Measurements from ENCODE around the gene SPIN1. TPM values are rescaled to one million over a fixed set of nuclear protein-coding genes. Genes with fewer than 3 reads are reported as not detected.

Gene SPIN1
- total RNA-seq, 3 donors from 2014 or later (not counting 1 experiment from before 2014, with no cell fraction given): 30.3 to 46.1 (median 39.3) TPM

GRCh38 chr9:88414298-88414697 lies 26.1 kb downstream of the SPIN1 start:
- Histone ChIP-seq H3K27me3 (ENCODE audit: control insufficient read depth, insufficient read depth, low read length) (no peaks in the 10 kb centered on the region), H3K4me3 (ENCODE audit: low read length) (no peak overlapping the region), H3K27ac (ENCODE audit: low read length) (no peak overlapping the region), H3K4me1 (ENCODE audit: control insufficient read depth, insufficient read depth, low read length) (peaks cover 3% of the 10 kb centered on the region), H3K9me3 (ENCODE audit: control insufficient read depth, insufficient read depth, low read length) (peaks cover 21% of the 10 kb centered on the region), H3K36me3 (ENCODE audit: control insufficient read depth, insufficient read depth, low read length) (peaks cover 3% of the 10 kb centered on the region)
- no peaks in the 10 kb centered on the region for H3K27me3 Mint-ChIP-seq (ENCODE audit: low read depth in 2 of 2)
- H3K4me1 Mint-ChIP-seq: peaks cover 31 to 35% of the 10 kb centered on the region in 2 donors
- intact Hi-C loops (cut with micrococcal nuclease): no loop called here
- TF ChIP-seq CTCF (IDR thresholded peaks at IDR 0.05): no peak
- no peak overlapping the region for H3K4me3 Mint-ChIP-seq
- ATAC-seq (no peak), DNase-seq (no peak)
- peaks cover 9% of the 10 kb centered on the region for H3K36me3 Mint-ChIP-seq
- peaks cover 0 to 6% of the 10 kb centered on the region in 2 donors for H3K9me3 Mint-ChIP-seq
- no peak overlapping the region for H3K27ac Mint-ChIP-seq
- WGBS (ENCODE audit: insufficient coverage): 100% methylated on average over 2 of the region's 2 CpGs

- no peak for DNase-seq
- Histone ChIP-seq H3K4me1 (ENCODE audit: control insufficient read depth, insufficient read depth, low read length) (peaks cover 3% of the 10 kb centered on the region), H3K36me3 (ENCODE audit: control insufficient read depth, insufficient read depth, low read length) (peaks cover 9% of the 10 kb centered on the region), H3K9me3 (ENCODE audit: control insufficient read depth, insufficient read depth, low read length) (peaks cover 30% of the 10 kb centered on the region), H3K27me3 (ENCODE audit: control insufficient read depth, insufficient read depth, low read length) (no peaks in the 10 kb centered on the region), H3K27ac (ENCODE audit: low read length) (no peak overlapping the region), H3K4me3 (ENCODE audit: low read length) (no peak overlapping the region)
- peaks cover 15 to 23% of the 10 kb centered on the region in 2 donors for H3K4me1 Mint-ChIP-seq
- intact Hi-C loops (cut with micrococcal nuclease): no loop called here
- peaks cover 13% of the 10 kb centered on the region for H3K36me3 Mint-ChIP-seq
- no peak for TF ChIP-seq CTCF (IDR thresholded peaks at IDR 0.05)
- peaks cover 0 to 6% of the 10 kb centered on the region in 2 donors for H3K9me3 Mint-ChIP-seq
- H3K4me3 Mint-ChIP-seq: no peak overlapping the region
- peak overlapping the region in 1 of 2 donors; percentile 29 for H3K27ac Mint-ChIP-seq
- no peaks in the 10 kb centered on the region for H3K27me3 Mint-ChIP-seq (ENCODE audit: low read depth in 2 of 2)
- 92% methylated on average over 4 of the region's 4 CpGs for WGBS (ENCODE audit: insufficient coverage)
- no peak for ATAC-seq
Observed at GRCh38 chr9:88418025-88418424, 29.8 kb downstream of the SPIN1 start.

GRCh38 chr9:88418715-88419540 lies 30.7 kb downstream of the SPIN1 start:
- Histone ChIP-seq H3K9me3 (ENCODE audit: control insufficient read depth, insufficient read depth, low read length) (peaks cover 23% of the 10 kb centered on the region), H3K4me1 (ENCODE audit: control insufficient read depth, insufficient read depth, low read length) (peaks cover 3% of the 10 kb centered on the region), H3K4me3 (ENCODE audit: low read length) (no peak overlapping the region), H3K36me3 (ENCODE audit: control insufficient read depth, insufficient read depth, low read length) (peaks cover 9% of the 10 kb centered on the region), H3K27me3 (ENCODE audit: control insufficient read depth, insufficient read depth, low read length) (no peaks in the 10 kb centered on the region), H3K27ac (ENCODE audit: low read length) (no peak overlapping the region)
- intact Hi-C loops (cut with micrococcal nuclease): no loop called here
- no peak for ATAC-seq
- peaks cover 13% of the 10 kb centered on the region for H3K36me3 Mint-ChIP-seq
- H3K27me3 Mint-ChIP-seq (ENCODE audit: low read depth in 2 of 2): no peaks in the 10 kb centered on the region
- WGBS (ENCODE audit: insufficient coverage): 82% methylated on average over 6 of the region's 7 CpGs
- no peak for TF ChIP-seq CTCF (IDR thresholded peaks at IDR 0.05)
- no peak overlapping the region for H3K27ac Mint-ChIP-seq
- H3K9me3 Mint-ChIP-seq: peaks cover 0 to 6% of the 10 kb centered on the region in 2 donors
- H3K4me3 Mint-ChIP-seq: no peak overlapping the region
- peaks cover 15 to 23% of the 10 kb centered on the region in 2 donors for H3K4me1 Mint-ChIP-seq
- DNase-seq: no peak

Data from natural killer cell (primary cell).